ENCODE data around the gene RAB3D.

- TF ChIP-seq SUZ12 (IDR thresholded peaks at IDR 0.05) (no peak), BHLHE40 (IDR thresholded peaks at IDR 0.05; ENCODE audit: borderline replicate concordance) (no peak)
Observed at GRCh38 chr19:11373885-11374432, 34.5 kb upstream of the RAB3D start.

Data from HEK293T (cell line).